Activated CD4-positive, alpha-beta T cell treated with anti-CD3 and anti-CD28 coated beads, Interleukin-2, amount 50 U/mL, for 1 hour (primary cell): ENCODE results near the gene COLGALT1.

Experiments used
- DNase-seq: peaks from one replicate; pipeline ENCODE4 v3.0.0-alpha.2; 2020

COLGALT1 gene

DNA sequence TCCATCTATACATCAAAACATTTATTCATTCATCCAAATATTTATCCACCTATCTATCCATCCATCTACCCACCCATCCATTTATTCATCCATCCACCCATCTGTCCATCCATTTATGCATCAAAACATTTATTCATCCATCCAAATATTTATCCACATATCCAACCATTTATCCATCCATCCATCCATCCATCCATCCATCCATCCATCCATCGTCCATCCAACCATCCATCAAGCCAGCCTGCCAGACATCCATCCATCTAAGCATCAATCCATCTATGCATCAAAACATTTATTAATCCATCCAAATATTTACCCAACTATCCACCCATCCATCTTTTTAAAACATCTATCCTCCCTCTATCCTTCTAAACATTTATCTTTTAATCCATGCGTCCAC, 70.5 kb downstream of the COLGALT1 start:
- DNase-seq: no peak

DNA sequence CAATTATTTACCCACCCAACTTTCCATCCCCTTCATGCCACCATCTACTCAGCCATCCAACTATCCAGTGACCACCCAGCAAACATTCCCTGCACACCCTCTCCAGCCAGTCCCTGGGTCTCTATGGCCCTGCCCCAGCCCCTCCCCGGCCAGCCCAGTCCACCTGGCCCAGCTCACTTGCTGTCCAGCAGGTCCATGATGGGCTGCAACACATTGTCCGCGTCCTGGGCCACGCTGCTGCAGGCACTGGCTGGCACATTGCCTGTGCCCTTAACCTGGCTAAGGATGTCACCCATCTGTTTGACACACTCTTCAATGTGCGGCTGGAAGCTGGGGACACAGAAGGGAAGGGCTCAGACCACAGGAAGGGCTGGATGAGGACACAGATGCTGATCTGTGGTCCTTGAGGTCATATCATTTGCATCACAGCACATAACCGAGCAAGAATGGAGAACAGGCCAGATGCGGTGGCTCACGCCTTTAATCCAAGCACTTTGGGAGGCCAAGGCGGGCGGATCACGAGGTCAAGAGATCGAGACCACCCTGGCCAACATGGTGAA, 71.1 kb downstream of the COLGALT1 start:
- no peak for DNase-seq

DNA sequence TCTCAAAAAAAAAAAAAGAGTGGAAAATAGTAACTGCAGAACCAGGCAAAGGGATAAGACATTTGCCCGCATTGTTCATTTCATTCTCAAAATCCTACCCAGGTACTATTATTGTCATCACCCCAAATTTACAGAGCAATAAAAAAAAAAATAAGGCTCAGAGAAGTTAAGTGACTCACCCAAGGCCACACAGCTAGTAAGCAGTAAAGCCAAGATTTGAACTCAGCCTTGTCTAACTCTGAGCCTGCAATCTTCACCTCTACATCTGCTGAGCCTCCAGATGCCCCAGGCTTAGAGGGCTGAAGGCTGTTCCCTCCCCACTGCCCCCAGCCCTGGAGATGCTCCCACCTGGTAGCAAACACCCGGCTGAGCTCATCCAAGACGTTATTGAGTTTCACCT, 71.7 kb downstream of the COLGALT1 start:
- DNase-seq: no peak

DNA sequence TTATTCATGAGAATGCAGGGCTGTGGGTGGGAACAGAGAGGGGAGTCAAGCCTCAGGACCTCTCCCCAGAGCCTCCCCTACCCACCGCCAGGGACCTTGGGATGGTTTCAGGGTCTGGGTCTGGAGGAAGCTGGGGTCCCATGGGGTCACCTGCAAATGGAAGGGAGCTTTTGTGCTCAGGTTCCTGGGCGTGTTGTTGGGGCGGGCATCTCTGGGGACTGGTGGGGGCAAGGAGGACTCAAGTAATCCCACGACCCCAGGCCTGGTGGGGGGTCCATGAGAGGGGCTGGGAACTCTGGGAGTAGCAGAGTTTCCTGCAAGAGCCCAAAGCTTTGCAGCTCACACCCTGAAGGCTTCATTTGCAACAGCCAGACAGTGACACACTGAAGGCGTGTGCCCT, 72.5 kb downstream of the COLGALT1 start:
- DNase-seq: no peak

DNA sequence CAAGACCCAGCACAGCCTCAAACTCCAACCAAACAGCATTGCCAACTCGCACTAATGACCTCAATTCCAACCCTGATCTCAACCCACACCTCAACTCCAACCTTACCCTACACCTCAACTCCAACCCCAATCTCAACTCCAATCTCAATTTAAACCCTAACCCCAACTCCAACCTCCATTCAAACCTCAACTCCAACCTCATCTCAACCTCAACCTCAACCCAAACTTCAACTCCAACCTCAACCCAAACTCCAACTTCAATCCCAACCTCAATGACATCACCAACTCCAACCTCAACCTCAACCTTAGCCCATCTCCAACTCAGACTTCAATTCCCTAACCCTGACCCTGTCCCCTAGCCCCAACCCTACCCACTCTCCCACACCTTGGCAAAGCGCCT, 74.3 kb downstream of the COLGALT1 start:
- no peak for DNase-seq

DNA sequence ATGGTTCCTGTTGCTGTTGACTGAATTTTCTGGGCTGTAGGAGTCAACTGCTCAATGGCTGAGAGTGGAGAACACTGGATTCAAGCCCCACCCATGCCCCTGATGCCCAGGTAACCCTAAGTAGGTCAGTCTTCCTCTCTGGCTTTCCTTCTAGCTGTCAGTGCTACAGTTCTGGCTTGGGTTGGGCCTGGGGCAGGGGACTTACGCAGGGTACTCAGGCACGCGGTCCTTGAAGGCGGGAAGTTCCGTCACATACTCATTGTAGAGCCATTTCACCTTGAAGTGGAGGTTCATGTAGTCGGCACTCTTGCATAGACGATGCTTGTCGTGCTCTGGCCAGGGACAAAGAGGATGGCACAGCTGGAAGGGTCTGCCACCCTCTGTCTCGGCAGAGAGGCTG, 77.1 kb downstream of the COLGALT1 start:
- DNase-seq: no peak
